ENCODE data around the gene IMPG2. TPM values are rescaled to one million over a fixed set of nuclear protein-coding genes. Genes with fewer than 3 reads are reported as not detected.

Gene IMPG2
- total RNA-seq, 1 experiment from 2014 or later = 0.04 TPM

DNA sequence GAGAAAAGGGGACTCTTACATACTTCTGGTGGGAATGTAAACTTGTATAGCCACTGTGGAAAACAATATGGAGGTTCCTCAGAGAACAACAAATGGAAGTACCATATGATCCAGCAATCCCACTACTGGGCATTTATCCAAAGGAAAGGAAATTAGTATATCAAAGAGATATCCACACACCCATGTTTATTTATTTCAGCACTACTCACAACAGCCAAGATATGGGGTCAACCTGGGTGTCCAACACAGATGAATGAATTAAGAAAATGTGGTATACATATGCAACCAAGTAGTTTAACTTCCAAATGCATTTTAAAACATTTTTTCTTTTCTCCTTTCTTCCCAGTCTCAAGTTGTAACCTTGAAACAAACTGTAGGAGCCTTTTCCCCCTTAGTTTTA, 54.3 kb downstream of the IMPG2 start:
- H3K4me2 ChIP-seq (ENCODE audit: insufficient read depth, insufficient read length, low read length) = no peak overlapping the region
- peaks cover 4% of the 10 kb centered on the region; the same call in 1 of the 2 replicates for H3K27me3 ChIP-seq (ENCODE audit: insufficient read depth, low read length)
- TF ChIP-seq, protein P1, sequence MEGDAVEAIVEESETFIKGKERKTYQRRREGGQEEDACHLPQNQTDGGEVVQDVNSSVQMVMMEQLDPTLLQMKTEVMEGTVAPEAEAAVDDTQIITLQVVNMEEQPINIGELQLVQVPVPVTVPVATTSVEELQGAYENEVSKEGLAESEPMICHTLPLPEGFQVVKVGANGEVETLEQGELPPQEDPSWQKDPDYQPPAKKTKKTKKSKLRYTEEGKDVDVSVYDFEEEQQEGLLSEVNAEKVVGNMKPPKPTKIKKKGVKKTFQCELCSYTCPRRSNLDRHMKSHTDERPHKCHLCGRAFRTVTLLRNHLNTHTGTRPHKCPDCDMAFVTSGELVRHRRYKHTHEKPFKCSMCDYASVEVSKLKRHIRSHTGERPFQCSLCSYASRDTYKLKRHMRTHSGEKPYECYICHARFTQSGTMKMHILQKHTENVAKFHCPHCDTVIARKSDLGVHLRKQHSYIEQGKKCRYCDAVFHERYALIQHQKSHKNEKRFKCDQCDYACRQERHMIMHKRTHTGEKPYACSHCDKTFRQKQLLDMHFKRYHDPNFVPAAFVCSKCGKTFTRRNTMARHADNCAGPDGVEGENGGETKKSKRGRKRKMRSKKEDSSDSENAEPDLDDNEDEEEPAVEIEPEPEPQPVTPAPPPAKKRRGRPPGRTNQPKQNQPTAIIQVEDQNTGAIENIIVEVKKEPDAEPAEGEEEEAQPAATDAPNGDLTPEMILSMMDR (conservative IDR thresholded peaks at IDR 0.05) = no peak
- H2BK5ac ChIP-seq (ENCODE audit: insufficient read length, low read length) = no peak overlapping the region
- no peak overlapping the region for H2BK12ac ChIP-seq (ENCODE audit: insufficient read length, low read depth, low read length)
- DNase-seq = no peak
- H3T11ph ChIP-seq (ENCODE audit: low read length) = no peak overlapping the region
- no peak overlapping the region for H2AK5ac ChIP-seq (ENCODE audit: insufficient read length, low read length)
- H3K79me1 ChIP-seq (ENCODE audit: insufficient read depth, low read depth, low read length, poor library complexity, severe bottlenecking) = no peaks in the 10 kb centered on the region
- Mint-ChIP-seq H3K4me3 (no peak overlapping the region), H3K4me1 (no peaks in the 10 kb centered on the region), H3K9me3 (peaks cover 0 to 3% of the 10 kb centered on the region in 2 experiments; a peak in 2 of 5 replicates), H3K27me3 (ENCODE audit: low read depth) (peaks cover 66% of the 10 kb centered on the region), H3K36me3 (ENCODE audit: insufficient read depth in 1 of 3, low read depth in 3 of 3) (no peaks in the 10 kb centered on the region), H3K27ac (no peak overlapping the region)
- no peak overlapping the region for H2BK20ac ChIP-seq (ENCODE audit: low read depth, low read length, poor library complexity, severe bottlenecking)
- H3K4ac ChIP-seq (ENCODE audit: low read depth, low read length) = no peak overlapping the region
- no peak overlapping the region for H3K56ac ChIP-seq (ENCODE audit: insufficient read length, low read depth, low read length)
- no peak overlapping the region for H2BK15ac ChIP-seq (ENCODE audit: low read depth, low read length)
- no peak overlapping the region for H2BK120ac ChIP-seq (ENCODE audit: low read depth, low read length, poor library complexity, severe bottlenecking)
- no peak overlapping the region for H4K8ac ChIP-seq (replicated peaks; ENCODE audit: insufficient read length, low read depth, low read length)
- H3K79me2 ChIP-seq (ENCODE audit: insufficient read depth, low read length) = no peaks in the 10 kb centered on the region
- H2AFZ ChIP-seq (ENCODE audit: low read length) = no peak overlapping the region
- H3K14ac ChIP-seq (ENCODE audit: insufficient read depth, low read length) = no peak overlapping the region
- no peak overlapping the region for H3K18ac ChIP-seq (ENCODE audit: insufficient read length, low read depth, low read length)
- H4K5ac ChIP-seq (ENCODE audit: insufficient read length, low read depth, low read length) = no peak overlapping the region
- H3K9me3 ChIP-seq (ENCODE audit: control insufficient read depth, low read depth, low read length) = no peaks in the 10 kb centered on the region
- no peak overlapping the region for H3K23ac ChIP-seq (ENCODE audit: insufficient read length, low read depth, low read length)
- no peak overlapping the region for H3K27ac ChIP-seq (ENCODE audit: insufficient read length, low read depth, low read length)
- no peak overlapping the region for H4K91ac ChIP-seq (ENCODE audit: insufficient read length, low read depth, low read length)
- no peaks in the 10 kb centered on the region for H3K4me1 ChIP-seq (ENCODE audit: insufficient read depth, low read length)
- H3K23me2 ChIP-seq (ENCODE audit: insufficient read length, low read depth, low read length, poor library complexity, severe bottlenecking) = no peaks in the 10 kb centered on the region
- H4K20me1 ChIP-seq (ENCODE audit: control insufficient read depth, insufficient read depth, insufficient read length) = no peaks in the 10 kb centered on the region
- H3K9ac ChIP-seq (ENCODE audit: extremely low read depth, insufficient read length, low read length) = no peak overlapping the region

All from H9 (cell line).